DMS153 (cell line): Measurements from ENCODE around the gene TSSK6.

Source experiments
- DNase-seq: peaks from one replicate; lab custom pipeline; 2025; lab: John Stamatoyannopoulos, UW

The TSSK6 gene

DNA sequence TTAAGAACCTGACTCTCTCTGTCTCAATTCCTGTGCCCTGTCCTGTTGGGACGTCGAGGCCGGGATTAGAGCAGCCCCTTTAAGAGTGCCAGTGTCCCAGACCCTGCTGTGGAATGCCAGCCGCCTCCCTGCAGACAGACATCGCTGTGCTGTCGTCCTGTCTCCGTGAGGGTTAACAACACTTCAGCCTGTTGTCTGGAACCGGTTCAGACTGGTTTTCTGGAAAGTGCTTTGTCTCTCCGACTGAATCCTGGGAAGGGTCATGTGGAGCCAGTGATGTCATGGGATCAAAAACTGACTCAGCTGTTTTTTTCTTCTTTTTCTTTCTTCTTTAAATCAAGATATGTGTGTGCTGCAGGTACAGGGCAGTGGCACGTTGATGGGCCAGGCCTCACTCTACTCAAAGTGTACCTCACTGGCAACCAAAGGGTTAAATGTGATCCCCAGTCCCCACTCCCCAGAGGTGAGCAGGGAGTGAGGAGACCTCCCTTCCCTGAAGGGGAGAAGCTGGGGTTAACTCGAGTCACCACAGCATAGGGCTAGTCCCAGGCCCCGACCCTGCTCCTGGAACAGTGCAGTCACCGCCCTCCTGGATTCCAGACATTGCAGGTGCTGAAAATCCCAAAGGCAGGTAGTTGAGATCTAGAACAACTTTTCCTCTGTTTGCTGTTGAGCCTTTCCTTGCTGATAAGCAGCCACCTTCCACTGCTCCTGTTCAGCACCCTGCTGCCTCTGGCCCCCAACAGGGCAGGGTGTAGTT lies 50.8 kb downstream of the TSSK6 start:
- DNase-seq, result no peak
